Activated naive CD8-positive, alpha-beta T cell treated with anti-CD3 and anti-CD28 coated beads for 36 hours (primary cell): Measurements from ENCODE around the gene SPDYC. TPM values are rescaled to one million over a fixed set of nuclear protein-coding genes. Genes with fewer than 3 reads are reported as not detected.

ENCODE experiments used
- DNase-seq: peaks from one replicate; pipeline ENCODE4 v3.0.0; 2021
- H3K27ac Mint-ChIP-seq: one replicate; pipeline ENCODE4 v1.8.0; 2022; ENCODE audit warnings: mild to moderate bottlenecking, moderate library complexity, mixed read lengths
- H3K27me3 Mint-ChIP-seq: one replicate; pipeline ENCODE4 v1.8.0; 2022; ENCODE audit warnings: mild to moderate bottlenecking, mixed read lengths
- H3K36me3 Mint-ChIP-seq: one replicate; pipeline ENCODE4 v1.8.0; 2021; ENCODE audit warnings: mild to moderate bottlenecking, mixed read lengths
- H3K4me1 Mint-ChIP-seq: one replicate; pipeline ENCODE4 v1.8.0; 2021; ENCODE audit warnings: mixed read lengths
- H3K4me3 Mint-ChIP-seq: one replicate; pipeline ENCODE4 v1.8.0; 2022; ENCODE audit warnings: mild to moderate bottlenecking, moderate library complexity, mixed read lengths
- H3K9me3 Mint-ChIP-seq: one replicate; pipeline ENCODE4 v1.8.0; 2022; ENCODE audit warnings: mixed read lengths
- total RNA-seq, 2 experiments: library from RNA; stranded (reverse); gene quantifications; one replicate each; pipeline ENCODE4 v1.2.3, GENCODE V29; 2021

The SPDYC gene
- total RNA-seq, 2 experiments from 2014 or later = not detected

DNA sequence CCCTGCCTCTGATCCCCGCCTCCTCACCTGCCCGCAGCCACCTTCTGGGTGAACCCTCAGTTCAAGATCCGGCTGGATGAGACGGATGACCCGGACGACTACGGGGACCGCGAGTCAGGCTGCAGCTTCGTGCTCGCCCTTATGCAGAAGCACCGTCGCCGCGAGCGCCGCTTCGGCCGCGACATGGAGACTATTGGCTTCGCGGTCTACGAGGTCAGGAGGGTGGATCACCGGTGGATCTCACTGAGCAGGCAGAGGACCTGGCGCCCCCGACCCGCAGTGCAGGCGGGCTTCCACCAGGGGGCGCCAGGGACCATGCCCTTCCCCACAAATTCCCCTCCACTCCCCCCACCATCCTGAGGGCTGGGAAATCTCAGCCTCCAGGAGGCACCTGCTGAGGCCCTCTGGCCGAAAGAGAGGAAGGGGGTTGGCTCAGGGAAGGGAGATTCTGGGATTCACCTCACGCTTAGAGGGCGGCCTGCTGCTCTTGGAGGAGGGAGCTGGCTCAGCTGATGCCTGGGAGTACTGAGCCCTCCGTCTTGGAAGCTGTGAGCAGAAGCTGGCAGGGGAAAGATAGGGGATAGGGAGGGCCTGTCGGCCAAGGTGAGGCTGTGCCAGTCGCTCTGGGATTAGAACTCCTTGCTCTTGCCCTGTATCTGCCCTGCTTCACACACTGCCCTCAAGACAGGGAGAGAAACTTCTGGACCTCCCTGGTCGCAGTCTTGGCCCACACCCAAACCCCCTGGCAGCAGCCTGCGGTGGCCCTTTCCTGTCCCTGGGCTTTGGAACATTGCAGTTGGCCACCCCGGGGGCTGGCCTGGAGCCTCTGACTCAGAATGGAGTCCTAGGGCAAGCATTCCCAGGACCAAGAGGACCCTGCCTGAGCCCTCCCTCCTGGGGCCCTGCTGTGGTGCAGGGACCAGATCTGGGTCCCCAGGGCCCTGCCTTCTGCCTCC lies 34.9 kb downstream of the SPDYC start:
- DNase-seq = peak; percentile 54
- H3K4me1 Mint-ChIP-seq = peaks cover 2% of the 10 kb centered on the region
- H3K9me3 Mint-ChIP-seq = no peaks in the 10 kb centered on the region
- H3K4me3 Mint-ChIP-seq = no peak overlapping the region
- H3K27ac Mint-ChIP-seq = no peak overlapping the region
- H3K36me3 Mint-ChIP-seq = no peaks in the 10 kb centered on the region
- H3K27me3 Mint-ChIP-seq = no peaks in the 10 kb centered on the region

DNA sequence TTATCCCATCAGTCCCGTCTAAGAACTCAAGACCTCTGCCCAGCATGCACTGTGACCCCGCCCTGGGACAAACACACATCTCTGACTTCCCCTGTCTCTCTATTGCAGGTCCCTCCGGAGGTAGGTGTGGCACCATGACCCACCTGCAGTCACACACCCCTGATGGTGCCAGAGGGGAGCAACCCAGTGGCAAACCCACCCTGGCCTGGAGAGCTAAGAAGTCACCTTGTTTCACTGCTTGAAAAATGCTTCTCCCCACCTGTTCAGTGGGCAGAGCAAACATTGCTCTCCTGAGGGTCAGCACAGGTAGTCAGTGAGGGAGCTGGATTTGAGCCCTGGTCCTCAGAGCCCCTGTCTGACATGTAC lies 35.6 kb downstream of the SPDYC start:
- H3K27me3 Mint-ChIP-seq = no peaks in the 10 kb centered on the region
- H3K9me3 Mint-ChIP-seq = no peaks in the 10 kb centered on the region
- no peaks in the 10 kb centered on the region for H3K36me3 Mint-ChIP-seq
- no peak for DNase-seq
- H3K27ac Mint-ChIP-seq = no peak overlapping the region
- H3K4me3 Mint-ChIP-seq = no peak overlapping the region
- peaks cover 2% of the 10 kb centered on the region for H3K4me1 Mint-ChIP-seq

DNA sequence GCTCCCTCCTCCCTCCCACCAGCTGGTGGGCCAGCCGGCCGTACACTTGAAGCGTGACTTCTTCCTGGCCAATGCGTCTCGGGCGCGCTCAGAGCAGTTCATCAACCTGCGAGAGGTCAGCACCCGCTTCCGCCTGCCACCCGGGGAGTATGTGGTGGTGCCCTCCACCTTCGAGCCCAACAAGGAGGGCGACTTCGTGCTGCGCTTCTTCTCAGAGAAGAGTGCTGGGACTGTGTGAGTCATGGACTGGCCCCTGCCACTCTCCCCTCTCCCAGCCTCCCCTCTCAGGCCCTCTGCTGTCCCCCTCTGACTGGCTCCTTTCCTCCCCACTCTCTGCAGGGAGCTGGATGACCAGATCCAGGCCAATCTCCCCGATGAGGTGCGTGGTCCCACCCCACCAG lies 36.4 kb downstream of the SPDYC start:
- Mint-ChIP-seq H3K36me3 (no peaks in the 10 kb centered on the region), H3K4me1 (peaks cover 2% of the 10 kb centered on the region), H3K4me3 (no peak overlapping the region), H3K27ac (no peak overlapping the region), H3K27me3 (no peaks in the 10 kb centered on the region), H3K9me3 (no peaks in the 10 kb centered on the region)
- DNase-seq = no peak

DNA sequence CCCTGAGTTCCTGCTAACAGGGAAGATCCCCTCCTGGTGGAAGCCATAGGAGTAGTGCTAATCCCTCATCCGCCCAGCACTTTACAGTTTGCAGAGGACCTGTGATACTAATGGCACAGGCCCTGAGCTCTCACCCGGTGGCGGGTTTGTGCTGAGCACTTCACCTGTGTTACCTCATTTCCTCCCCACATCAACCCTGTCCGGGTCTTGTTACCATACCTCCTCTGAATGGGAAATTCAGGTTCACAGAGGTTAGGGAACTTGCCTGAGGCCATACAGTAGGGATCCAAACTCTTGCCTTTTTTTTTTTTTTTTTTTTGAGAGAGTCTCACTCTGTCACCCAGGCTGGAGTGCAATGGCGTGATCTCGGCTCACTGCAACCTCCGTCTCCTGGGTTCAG lies 36.9 kb downstream of the SPDYC start:
- no peak for DNase-seq
- H3K4me1 Mint-ChIP-seq = peaks cover 2% of the 10 kb centered on the region
- H3K4me3 Mint-ChIP-seq = no peak overlapping the region
- H3K36me3 Mint-ChIP-seq = no peaks in the 10 kb centered on the region
- H3K9me3 Mint-ChIP-seq = no peaks in the 10 kb centered on the region
- no peaks in the 10 kb centered on the region for H3K27me3 Mint-ChIP-seq
- H3K27ac Mint-ChIP-seq = no peak overlapping the region

DNA sequence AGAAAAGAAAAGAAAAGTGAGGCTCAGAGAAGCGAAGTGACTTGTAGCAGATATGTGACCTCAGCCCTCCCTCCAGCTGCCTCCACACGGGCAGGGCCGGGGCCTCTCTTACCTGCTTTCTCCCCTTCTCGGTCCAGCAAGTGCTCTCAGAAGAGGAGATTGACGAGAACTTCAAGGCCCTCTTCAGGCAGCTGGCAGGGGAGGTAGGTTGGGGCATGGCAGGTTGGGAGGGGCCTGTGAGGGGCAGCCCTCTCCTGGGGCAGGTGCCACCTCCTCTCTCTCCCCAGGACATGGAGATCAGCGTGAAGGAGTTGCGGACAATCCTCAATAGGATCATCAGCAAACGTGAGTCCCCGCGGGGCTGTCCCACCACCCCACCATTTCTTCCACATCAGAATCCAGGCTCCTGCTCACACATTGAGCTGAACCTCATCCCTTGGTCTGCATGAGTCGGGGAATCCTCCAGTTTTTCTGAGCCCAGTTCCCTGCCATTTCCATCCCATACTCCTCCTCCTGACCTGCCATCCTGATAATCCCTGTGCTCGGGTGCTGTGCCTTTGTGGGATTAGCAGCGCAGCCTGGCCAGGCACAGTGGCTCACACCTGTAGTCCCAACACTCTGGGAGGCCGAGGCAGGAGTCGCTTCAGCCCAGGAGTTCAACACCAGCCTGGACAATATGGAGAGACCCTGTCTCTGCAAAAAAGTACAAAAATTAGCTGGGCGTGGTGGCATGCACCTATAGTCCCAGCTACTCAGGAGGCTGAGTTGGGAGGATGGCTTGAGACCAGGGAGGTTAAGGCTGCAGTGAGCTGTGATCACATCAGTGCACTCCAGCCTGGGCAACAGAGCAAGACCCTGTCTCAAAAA lies 38.1 kb downstream of the SPDYC start:
- Mint-ChIP-seq H3K36me3 (no peaks in the 10 kb centered on the region), H3K9me3 (no peaks in the 10 kb centered on the region), H3K4me1 (peaks cover 7% of the 10 kb centered on the region), H3K27me3 (no peaks in the 10 kb centered on the region), H3K4me3 (no peak overlapping the region), H3K27ac (no peak overlapping the region)
- no peak for DNase-seq

DNA sequence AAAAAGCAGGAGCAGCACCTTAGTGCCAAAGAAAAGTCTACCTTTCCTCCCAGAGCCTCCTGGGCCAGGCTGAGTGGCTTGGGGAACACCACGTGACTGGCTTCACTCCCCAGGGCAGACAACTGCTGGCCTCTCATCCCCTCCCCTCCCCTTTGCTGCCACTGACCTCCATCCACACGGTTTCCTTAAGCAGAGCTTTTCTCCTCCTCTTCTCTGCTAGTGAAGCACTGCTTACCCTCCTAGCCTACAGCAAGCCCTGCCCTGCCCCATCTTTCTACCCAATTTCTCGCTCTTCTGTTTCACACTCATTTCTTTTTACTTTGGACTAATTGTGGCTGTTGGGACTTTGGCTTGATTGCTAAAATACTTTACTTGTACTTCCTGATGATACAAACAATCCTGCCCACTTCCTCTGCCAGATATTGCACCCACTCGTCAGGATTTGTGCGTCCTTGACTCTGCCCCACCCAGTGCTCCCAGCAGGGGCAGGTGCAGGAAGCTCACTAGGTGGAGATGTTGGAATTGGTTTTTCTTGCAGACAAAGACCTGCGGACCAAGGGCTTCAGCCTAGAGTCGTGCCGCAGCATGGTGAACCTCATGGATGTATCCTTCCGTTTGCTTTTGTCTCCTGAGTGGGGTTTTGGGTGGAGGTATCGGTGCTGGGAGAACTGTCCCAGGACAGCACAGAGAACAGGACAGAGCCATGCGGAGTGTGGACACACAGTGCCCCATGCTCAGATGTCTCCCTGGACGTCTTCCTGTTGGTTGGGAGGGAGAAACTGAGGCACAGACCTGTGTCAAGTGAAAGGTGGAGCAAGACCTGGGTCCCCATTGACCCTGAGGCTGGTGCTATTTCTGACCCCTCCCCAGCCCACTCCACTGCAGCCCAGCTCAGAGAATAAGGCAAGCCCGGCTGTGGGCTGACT lies 39.0 kb downstream of the SPDYC start:
- Mint-ChIP-seq H3K36me3 (no peaks in the 10 kb centered on the region), H3K27ac (no peak overlapping the region), H3K4me1 (peaks cover 7% of the 10 kb centered on the region), H3K4me3 (no peak overlapping the region), H3K27me3 (no peaks in the 10 kb centered on the region), H3K9me3 (no peaks in the 10 kb centered on the region)
- no peak for DNase-seq

DNA sequence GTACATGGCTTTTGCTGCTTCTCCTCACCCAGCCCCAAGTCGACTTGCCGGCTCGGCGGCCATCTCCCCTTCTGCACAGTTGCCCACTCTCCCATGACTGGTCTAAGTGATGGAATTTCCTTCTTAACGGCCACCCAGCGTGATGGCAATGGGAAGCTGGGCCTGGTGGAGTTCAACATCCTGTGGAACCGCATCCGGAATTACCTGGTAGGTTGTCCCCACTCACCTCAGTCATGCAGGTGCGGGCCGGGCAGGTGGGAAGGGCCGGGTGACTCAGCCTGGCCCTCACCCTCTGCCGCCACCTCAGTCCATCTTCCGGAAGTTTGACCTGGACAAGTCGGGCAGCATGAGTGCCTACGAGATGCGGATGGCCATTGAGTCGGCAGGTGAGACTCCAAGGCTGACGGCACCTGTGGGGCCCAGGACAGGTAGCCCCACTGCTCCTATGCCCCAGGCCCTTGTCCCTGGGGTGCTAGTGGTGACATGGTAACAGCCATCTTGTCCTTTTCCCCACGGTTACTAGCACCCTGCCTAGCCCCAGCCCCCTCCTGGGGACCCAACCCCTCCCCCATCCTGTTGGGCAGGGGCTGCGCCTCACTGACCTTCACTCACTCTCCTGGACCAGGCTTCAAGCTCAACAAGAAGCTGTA lies 39.8 kb downstream of the SPDYC start:
- no peak for DNase-seq
- Mint-ChIP-seq H3K9me3 (no peaks in the 10 kb centered on the region), H3K4me1 (peaks cover 8% of the 10 kb centered on the region), H3K4me3 (no peak overlapping the region), H3K36me3 (no peaks in the 10 kb centered on the region), H3K27ac (no peak overlapping the region), H3K27me3 (no peaks in the 10 kb centered on the region)

DNA sequence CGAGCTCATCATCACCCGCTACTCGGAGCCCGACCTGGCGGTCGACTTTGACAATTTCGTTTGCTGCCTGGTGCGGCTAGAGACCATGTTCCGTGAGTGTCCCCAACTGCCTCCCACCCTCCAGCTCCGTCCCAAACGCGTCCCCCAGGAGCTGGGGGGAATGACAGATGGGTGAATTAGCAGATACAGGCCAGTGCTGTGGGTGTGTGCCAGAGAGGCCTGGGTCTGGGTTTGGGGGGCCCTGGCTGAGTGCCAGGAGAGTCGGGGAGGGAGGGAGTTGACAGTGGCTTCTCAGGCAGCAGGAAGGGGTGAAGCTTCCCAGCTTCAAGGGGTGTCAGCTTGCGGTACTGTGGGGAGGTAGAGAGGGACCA lies 40.3 kb downstream of the SPDYC start:
- Mint-ChIP-seq H3K4me3 (no peak overlapping the region), H3K9me3 (no peaks in the 10 kb centered on the region), H3K4me1 (peaks cover 8% of the 10 kb centered on the region), H3K36me3 (no peaks in the 10 kb centered on the region), H3K27ac (no peak overlapping the region), H3K27me3 (no peaks in the 10 kb centered on the region)
- no peak for DNase-seq

DNA sequence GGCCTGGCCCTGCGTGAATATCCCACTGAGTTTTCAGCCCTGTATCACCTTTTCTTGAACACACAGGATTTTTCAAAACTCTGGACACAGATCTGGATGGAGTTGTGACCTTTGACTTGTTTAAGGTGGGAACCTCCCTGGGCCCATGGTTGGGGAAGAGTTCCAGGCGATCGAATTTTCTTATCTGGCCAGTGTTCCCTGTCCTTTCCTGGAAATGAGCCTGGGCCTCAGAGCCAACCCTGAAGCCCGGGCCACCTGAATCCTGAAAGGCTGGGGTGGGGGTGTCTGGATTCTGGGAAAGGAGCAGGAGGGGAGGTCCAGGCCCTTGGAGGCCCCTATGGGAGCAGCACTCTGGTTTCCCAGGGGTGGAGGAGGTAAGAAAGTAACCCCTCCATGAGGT lies 40.7 kb downstream of the SPDYC start:
- Mint-ChIP-seq H3K9me3 (peaks cover 3% of the 10 kb centered on the region), H3K27me3 (peaks cover 3% of the 10 kb centered on the region), H3K4me1 (peaks cover 10% of the 10 kb centered on the region), H3K27ac (no peak overlapping the region), H3K36me3 (peaks cover 2% of the 10 kb centered on the region), H3K4me3 (no peak overlapping the region)
- DNase-seq = no peak

DNA sequence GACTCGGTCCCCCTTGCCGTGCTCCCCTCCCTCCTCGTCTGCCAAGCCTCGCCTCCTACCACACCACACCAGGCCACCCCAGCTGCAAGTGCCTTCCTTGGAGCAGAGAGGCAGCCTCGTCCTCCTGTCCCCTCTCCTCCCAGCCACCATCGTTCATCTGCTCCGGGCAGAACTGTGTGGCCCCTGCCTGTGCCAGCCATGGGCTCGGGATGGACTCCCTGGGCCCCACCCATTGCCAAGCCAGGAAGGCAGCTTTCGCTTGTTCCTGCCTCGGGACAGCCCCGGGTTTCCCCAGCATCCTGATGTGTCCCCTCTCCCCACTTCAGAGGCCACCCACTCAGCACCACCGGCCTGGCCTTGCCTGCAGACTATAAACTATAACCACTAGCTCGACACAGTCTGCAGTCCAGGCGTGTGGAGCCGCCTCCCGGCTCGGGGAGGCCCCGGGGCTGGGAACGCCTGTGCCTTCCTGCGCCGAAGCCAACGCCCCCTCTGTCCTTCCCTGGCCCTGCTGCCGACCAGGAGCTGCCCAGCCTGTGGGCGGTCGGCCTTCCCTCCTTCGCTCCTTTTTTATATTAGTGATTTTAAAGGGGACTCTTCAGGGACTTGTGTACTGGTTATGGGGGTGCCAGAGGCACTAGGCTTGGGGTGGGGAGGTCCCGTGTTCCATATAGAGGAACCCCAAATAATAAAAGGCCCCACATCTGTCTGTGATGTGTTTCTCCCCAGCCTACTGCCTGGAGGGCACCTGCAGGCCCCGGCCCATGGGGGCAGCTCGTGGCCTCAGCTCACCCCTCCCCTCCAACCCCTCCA lies 41.5 kb downstream of the SPDYC start:
- peaks cover 4% of the 10 kb centered on the region for H3K27me3 Mint-ChIP-seq
- H3K36me3 Mint-ChIP-seq = peaks cover 2% of the 10 kb centered on the region
- H3K4me1 Mint-ChIP-seq = peaks cover 10% of the 10 kb centered on the region
- no peak overlapping the region for H3K27ac Mint-ChIP-seq
- no peak overlapping the region for H3K4me3 Mint-ChIP-seq
- no peak for DNase-seq
- peaks cover 3% of the 10 kb centered on the region for H3K9me3 Mint-ChIP-seq

DNA sequence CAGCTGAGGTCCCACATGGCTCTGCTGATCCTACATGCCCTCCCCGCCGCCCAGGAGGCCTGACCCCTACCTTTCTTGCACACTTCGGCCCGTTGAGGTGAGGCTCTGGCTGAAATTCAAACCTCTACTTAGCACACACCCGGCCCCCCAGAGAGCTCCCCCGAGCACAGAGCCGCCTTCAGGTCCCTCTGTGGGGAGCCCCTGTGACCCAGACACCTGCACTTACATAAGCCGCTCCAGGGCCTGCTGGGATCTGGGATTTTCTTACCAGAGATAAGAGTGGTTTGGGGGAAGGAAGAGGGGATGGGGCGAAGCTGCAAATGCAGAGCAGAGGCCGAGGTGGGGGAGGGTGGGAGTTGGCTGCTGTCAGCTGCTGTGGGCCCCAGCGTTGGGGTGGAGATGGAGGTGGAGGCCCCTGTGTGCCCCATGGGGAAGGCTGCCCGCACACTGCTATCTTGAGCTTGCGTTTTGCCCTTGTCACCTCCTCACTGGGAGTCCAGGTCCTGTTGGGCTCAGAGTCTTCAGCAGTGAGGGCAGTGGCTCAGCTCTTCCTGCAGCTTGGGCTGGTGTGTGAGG lies 42.3 kb downstream of the SPDYC start:
- peaks cover 3% of the 10 kb centered on the region for H3K9me3 Mint-ChIP-seq

DNA sequence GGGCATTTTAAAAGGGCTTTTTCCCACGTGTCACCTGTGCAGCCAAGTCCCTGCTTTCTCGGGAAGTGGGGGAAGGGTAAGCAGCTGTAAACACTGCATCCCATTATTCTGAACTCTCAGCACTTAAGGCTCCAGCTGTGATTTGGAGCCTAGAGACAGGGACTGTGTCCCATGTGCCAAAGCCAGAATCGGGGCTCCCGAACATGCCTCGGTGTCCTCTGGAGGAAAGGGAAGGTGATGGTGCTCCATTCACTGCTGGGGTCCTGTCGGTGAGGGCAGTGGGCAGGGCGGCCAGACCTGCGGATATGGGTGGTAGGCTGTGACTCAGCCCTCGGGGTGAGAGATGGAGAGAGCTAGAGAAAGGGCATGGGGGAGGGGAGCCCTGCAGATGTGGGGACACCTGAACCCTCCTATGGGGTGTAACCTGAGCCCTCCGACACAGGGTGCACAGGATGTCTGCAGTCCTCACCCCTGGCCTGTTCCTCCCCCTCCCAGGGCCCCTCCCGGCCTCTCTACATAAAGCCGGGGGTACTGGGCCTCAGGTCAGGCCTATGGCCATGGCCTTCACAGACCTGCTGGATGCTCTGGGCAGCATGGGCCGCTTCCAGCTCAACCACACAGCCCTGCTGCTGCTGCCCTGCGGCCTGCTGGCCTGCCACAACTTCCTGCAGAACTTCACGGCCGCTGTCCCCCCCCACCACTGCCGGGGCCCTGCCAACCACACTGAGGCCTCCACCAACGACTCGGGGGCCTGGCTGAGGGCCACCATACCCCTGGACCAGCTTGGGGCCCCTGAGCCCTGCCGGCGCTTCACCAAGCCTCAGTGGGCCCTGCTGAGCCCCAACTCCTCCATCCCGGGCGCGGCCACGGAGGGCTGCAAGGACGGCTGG lies 43.5 kb downstream of the SPDYC start:
- H3K9me3 Mint-ChIP-seq = peaks cover 3% of the 10 kb centered on the region
- no peak overlapping the region for H3K27ac Mint-ChIP-seq
- H3K36me3 Mint-ChIP-seq = peaks cover 2% of the 10 kb centered on the region
- peaks cover 4% of the 10 kb centered on the region for H3K27me3 Mint-ChIP-seq
- no peak for DNase-seq
- H3K4me1 Mint-ChIP-seq = peaks cover 10% of the 10 kb centered on the region
- no peak overlapping the region for H3K4me3 Mint-ChIP-seq

More for the DNA sequence above, 42.3 kb downstream of the SPDYC start:
- Mint-ChIP-seq H3K4me1 (peaks cover 10% of the 10 kb centered on the region), H3K36me3 (peaks cover 2% of the 10 kb centered on the region), H3K27ac (no peak overlapping the region), H3K4me3 (no peak overlapping the region), H3K27me3 (peaks cover 4% of the 10 kb centered on the region)
- no peak for DNase-seq
